ENCODE measurements around the gene TMEM271.

The TMEM271 gene, protein sequence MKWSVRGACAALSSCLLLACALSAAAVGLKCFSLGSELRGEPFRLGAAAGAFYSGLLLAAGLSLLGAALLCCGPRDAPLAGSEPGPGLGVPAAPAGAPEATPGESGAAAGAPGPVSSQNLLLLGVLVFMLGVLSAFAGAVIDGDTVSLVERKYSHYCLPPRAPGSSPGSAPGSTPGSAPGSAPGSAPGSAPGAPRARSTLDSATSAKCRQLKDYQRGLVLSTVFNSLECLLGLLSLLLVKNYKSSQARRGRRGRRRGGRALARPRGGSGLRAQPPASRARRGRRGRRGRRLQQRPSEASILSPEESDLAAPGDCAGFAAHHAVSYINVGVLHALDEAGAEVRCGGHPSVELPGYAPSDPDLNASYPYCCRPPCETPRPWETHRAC

DNA sequence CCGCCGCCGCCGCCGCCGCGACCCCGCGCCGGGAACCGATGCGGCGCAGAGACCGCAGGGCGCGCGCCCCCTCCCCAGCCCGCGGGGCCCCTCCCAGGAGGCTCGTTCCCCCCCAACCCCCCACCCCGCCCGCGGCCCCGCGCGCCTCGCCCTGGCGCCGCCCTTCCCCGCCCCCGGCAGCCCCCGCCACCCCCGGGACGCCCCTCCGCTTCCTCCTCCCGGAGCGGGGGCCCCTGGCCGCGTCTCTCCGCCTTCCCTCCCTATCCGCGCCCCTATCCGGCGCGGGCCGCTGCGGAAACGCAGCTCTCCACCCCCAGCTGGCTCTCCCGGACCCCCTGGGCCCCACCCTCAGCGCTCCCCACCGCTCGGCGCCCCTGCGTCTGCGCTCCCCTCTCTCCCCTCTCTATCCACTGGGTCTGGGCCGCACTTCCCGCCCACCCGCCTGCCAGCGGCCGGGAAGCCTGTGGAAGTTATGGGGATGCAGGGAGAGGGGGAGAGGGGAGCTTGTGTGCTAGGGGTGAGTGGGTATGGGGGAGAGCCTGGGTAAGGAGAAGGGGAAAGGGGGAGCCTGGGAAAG lies at the start of gene TMEM271:
TMEM271 (minus strand) TSS at position 51 of the 577 bp plus-strand sequence. CDS start 233 bp downstream, outside the sequence.
- no peak for DNase-seq

DNA sequence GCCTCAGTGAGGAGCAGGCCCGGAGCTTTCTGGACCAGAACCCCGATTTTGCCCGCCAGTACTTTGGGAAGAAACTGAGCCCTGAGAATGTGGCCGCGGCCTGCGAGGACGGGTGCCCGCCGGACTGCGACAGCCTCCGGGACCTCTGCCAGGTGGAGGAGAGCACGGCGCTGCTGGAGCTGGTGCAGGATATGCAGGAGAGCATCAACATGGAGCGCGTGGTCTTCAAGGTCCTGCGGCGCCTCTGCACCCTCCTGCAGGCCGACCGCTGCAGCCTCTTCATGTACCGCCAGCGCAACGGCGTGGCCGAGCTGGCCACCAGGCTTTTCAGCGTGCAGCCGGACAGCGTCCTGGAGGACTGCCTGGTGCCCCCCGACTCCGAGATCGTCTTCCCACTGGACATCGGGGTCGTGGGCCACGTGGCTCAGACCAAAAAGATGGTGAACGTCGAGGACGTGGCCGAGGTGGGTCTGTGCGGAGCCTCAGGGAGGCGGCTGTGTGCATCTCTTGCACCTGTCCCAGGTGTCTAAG lies 49.6 kb upstream of the TMEM271 start:
- no peak for DNase-seq

DNA sequence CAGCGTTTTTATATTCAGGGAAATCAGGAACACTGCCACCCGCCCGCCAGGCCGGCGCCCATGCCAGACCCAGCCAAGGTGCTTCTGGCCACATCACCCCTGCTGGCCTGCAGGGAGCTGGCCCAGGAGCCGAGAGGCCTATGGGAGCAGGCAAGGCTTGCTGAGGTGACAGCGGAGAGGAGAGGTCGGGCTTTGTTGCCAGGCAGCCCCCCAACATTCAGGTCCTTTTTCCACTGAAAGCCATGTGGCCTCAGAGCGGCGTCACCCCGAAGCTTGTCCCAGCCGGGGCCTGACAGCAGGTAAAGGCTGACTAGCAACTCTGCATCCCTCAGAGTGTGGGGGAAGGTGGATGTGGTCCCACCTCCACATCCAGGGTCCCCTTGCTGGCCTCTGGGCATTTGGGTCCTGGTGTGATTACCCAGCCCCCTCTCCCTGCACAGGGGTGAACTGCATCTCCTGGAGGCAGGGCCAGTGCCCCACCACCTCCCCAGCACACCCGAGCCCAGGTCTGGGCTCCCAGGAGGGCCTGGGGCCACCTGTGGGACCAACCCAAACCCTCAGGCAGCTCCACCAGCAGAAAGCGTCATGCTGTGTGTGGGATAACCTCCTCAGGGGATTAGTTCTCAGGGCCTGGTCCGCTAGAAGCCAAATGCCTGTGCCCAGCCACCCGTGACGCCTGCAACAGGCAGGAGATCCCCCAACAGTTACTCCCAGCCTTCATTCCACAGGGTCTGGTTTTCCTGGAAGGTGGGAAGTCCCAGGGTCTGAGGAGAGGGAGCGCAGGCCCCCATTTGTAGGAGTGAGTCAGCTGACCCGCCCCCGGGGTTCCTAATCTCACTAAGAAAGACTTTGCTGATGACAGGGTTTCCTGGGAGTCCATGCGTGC lies 48.9 kb upstream of the TMEM271 start, which contains the start of gene PDE6B:
PDE6B (plus strand) TSS at position 869 of the 886 bp plus-strand sequence. CDS start 54 bp downstream, outside the sequence.
- no peak for DNase-seq

DNA sequence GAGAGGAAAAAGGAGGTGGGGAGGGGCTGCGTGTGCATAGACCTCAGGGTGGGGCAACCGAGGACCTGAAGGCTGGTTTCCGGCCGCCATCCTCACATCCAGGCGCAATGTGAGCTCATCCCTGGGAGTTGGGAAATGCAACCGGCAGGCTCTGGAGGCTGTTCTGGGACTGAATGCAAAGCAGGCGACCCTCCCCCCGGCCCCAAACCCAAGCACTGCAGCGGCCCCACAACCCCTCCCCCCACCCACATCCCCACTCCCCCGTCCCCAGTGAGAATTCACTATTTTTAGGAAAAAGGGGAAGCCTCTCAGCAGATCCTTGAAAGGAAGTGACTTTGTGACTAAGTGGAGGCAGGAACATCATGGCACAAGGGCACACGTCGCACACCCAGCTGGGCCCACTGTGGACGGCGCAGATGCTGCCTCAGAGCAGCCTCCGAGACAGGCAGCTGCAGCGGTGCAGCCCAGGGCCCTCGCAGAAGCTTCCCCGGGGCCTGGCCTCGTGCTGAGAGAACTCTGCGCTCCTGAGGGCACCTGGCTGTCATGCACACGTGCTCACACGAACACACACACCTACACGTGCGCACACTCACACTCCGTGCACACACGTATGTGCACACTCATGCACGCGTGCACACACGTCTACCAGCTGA lies 47.9 kb upstream of the TMEM271 start:
- DNase-seq, result no peak

DNA sequence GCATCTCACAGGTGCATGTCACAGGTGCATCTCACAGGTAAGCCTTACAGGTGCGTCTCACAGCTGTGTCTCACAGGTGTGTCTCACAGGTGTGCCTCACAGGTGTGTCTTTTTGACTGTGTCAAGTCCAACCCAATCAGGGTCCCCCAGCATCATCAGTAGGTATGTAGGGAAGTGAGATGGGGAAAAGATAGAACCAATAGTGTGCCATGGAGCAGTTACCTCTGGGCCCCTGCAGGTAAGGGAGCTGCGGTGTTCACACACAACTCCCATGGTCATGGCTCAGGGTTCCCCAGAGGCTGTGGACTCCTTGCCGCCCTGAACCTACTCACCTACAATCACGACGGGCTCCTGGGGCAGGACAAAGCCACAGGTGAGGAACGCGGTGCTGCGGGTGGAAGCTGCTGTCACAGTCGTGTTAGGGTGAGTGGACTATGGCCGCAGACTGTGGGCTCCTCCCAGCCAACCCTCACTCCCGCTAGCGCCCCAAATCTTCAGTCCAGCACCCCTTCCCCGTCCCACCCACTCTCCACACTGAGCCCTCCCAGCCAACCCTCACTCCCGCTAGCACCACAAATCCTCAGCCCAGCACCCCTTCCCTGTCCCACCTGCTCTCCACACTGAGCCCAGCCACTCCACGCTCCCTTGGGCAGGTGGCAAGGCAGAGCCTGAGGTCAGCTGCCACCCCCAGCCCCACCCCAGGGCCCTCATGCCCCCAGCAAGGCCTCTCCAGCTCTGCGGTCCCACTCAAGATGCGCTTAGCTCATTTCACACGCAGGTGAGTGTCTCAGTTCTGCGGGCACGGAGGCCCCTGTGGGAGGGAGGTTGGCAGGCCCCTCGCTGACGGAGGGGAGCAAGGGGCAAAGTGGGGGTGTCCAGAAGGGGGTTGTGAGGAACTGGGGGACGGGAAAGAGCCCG lies 47.2 kb upstream of the TMEM271 start:
- DNase-seq, result no peak

DNA sequence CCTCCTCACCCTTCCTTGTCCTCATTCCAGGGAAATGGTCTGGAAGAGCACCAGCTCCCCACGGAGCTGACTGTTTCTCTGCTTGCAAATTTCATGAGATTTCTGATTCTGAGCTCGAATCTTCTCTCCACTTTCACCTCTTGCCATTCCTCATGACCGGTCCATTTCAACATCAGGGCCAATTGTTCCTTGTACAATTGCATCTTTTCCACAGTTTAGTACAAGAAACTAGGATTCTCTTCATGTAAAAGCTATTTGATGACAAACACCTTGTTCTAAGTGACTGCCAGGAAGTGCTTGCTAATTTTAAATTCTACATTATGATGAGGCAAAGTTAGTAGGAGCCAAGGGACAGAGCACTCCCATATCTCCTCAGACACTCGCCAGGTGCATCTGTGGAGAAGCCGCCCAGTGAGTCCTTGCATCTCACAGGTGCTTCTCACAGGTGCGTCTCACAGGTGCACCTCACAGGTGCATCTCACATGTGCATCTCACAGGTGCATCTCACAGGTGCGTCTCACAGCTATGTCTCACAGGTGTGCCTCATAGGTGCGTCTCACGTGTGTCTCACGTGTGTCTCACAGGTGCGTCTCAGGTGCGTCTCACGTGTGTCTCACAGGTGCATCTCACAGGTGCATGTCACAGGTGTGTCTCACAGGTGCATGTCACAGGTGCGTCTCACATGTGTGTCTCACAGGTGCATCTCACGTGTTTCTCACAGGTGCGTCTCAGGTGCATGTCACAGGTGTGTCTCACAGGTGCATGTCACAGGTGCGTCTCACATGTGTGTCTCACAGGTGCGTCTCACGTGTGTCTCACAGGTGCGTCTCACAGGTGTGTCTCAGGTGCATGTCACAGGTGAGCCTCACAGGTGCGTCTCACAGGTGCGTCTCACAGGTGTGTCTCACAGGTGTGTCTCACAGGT lies 46.2 kb upstream of the TMEM271 start:
- DNase-seq, result no peak

DNA sequence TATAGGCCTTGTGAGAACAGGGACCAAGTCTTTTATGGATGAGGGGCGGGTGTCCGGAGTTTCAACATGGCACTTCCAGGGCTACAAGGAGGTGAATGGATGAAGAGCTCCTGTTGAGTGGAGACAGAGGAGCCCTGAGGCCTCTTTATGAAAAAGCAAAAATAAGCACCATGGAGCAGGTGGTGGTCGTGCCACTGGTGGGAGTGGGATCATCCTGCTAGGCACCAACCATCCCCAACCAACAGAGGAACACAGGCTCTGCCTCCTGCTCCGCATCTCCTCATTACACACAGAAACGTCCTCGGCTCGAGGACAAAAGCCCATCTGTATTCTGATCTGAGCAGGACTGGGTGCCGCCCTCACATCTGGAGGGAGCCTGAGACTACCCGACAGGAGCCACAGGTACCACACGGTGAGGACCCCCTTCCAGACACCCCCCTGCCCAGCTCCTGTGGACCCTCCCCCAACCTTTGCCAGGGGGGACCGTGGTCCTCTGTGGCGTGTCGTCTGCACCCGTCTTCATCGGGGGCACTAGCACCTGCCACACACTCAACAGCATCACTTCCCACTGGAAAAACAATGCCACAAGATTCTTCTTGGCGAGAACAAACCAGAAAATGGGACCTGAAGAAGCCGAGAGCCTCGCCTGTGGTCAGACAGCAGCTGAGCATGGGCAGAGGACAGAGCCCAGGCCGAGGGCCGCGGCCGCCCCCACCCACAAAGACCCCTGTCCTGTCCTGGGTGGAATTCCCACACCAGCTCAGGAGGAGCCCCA lies 45.4 kb upstream of the TMEM271 start:
- DNase-seq, result no peak

DNA sequence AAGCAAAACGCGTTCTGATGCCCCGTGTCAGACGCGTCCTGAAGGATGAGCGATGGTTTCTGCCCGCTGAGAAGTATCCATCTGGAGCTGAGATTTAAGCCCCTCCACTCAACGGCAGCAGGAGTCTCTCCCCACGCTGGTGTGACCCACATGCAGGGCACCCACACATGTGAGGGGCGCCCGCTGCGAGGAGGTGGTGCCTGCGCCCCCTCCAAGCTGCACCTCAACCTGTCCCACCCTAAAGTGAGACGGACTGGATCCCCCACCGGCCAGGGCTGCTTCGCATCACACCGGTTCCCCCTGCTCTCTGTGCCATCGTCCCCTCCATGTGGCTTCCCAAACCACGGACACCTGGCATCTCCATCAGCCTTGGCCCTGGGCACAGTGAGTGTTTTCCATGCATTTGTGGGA lies 44.8 kb upstream of the TMEM271 start:
- DNase-seq, result no peak

DNA sequence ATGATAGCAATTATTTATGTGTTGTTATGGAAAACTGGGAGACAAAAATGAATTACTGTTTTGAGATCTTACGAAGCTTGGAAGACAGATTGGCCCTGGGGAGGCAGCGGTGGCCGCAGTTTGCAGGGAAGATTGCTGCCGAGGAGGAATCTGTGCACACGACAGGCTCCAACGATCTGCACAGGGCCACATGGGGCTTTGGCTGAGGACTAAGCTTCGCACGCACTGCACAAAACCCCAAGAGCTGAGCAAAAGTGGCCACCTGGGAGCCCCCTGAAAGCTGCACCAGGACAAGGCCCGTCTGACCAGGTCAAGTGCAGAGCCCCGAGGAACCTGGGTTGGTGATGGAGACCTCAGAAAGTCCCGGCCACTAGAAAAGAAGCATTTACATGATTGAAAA lies 44.1 kb upstream of the TMEM271 start:
- no peak for DNase-seq

DNA sequence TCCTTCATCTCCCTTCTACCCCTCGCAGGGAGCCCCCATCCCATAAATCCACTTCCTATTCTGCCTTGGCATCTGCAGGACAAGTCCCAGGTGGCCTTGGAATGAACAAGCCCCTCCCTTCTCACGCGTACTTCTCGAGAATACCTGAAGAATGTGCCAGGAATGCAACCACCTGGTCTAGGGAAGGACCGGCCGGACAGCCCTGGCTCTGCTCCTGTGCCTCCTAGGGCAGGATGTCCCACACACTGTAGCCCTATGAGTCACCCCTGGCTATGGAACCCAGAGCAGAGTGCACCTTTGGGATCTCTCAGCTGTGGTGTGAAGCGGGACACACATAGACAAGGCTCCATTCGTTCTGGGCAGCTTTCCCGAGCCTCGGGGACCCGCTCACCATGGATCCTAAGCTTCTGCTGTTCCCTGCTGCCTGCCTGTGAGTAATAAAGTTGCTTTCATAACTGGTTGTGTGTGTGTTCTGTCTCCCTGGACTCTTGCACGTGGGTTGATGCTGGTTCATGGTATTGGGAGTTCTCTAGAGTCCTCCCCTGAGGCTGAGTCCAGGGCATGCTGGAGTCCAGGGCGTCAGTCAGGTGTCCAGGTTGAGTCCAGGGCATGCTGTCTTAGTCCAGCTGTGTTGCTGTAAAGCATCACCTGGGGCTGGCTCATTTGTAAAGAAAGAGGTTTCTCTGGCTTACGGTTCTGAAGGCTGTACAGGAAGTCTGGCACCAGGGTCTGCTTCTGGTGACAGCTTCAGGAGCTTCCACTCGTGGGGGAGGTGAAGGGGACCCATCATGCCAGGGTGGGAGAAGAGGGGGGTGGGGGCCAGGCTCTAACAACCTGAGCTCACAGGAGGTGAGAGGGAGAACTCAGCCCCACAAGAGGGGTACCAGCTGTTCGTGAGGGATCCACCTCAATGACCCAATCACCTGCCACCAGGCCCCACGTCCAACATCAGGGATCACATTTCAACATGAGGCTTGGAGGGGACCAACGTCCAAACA lies 41.8 kb upstream of the TMEM271 start:
- no peak for DNase-seq

DNA sequence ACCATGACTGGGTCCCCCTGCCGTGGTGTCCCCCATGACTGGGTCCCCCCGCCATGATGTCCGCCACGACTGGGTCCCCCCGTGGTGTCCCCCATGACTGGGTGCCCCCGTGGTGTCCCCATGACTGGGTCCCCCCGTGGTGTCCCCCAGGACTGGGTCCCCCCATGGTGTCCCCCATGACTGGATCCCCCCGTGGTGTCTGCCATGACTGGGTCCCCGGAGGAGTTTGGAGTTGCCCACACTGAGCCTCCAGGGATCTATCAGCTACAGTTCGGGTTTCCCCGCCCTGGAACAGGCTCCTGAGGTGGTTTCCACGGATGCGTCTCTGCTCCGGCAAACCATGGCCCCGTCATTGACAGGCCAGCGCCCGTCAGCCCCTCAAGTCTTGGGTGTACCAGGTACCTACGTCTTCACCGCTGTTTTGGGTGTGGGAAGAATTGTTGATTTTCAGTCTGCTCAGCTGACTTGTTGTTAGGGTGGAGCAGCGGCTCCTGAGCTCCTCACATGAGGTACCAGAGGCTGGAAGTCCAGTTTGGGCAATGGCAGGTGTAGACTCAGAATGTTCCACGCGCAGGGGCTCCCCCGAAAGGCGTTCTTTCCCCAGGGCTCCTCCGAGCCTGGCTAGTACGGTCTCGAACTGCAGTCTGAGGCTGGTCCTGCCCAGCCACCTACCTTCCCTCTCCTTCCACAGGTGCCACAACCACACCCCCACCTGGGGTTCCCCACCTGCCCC lies 41.0 kb upstream of the TMEM271 start:
- DNase-seq, result no peak

DNA sequence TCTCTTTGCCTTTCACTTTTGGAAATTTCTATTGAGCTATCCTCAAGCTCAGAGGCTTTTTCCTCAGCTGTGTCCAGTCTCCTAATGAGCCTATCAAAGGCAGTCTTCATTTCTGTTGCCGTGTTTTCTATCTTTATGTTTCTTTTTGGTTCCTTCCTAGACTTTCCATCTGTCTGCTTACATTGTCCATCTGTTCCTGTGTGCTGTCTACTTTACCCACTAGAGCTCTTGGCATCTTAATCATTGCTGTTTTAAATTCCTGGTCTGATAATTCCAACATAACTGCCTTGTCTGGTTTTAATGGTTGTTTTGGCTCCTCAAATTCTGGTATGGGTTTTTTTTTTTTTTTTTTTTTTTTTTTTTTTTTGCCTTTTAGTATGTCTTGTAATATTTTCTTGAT lies 40.0 kb upstream of the TMEM271 start:
- no peak for DNase-seq

DNA sequence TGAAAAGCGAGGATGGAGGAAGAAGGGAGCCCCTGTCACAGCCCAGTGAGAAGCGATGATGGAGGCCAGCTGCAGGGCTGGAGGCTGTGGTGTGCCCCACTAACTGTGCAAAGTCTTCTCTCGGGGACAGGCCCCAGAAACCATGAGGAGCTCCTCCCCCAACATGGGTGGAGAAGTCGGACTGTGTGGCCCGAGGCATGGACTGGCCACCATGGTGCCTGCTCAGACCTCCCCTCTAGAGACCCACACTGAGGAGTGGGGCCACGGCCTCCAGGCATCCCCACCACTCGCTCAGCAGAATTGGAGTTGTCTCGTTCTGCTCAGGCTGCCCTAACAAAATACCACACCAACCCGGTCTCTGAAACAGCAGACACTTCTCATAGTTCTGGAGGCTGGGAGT lies 37.0 kb upstream of the TMEM271 start:
- no peak for DNase-seq

DNA sequence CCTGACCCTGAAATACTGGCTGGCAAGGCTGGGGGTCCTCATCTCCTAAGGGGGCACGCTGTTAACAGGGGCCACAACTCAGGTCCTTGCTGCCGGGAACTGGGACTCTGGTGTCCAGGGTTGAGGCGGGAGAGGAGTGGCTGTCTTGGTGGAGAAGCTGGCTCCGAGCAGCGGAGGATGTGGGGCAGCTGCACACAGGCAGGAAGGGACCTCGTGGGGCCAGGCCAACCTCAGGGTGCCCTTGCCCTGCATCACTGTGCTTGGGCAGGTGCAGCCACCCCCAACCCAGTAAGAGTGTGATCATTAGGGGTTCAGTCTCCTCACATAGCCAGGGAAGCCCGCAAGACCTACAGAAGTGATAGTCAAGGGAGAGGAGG lies 36.6 kb upstream of the TMEM271 start:
- no peak for DNase-seq

DNA sequence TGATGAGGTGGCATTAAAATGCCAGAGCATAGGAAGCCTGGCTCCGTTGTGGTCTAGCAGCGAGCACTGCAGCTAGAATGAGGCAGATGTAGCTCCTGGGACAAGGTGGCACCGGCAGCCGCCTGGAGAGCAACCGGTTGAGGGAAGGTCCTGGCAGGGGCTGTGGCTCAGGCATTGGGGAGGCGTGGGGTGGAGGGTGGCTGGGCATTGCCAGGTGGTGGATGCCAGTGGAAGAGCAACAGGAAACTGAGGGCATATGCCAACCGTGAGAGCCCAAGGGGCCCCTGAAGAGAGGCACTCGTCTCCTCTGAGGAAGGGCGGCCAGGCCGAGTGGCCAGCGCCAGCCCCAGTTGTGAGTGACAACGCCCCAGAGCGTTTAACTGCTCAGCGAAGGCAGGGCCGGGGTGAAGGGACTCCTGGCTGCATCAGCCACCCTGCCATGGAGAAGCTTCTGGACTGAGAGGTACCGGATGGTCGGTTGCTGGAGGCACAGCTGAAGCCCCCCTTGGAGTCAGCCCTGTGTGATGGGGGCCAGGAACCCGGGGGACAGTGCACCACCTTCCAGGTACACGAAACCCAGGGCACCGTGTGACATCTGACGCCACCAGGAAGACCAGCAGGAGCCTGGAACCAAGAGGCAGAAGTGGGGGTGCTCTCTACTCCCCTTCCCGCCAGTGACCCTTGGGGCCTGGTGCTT lies 36.1 kb upstream of the TMEM271 start:
- DNase-seq, result no peak

DNA sequence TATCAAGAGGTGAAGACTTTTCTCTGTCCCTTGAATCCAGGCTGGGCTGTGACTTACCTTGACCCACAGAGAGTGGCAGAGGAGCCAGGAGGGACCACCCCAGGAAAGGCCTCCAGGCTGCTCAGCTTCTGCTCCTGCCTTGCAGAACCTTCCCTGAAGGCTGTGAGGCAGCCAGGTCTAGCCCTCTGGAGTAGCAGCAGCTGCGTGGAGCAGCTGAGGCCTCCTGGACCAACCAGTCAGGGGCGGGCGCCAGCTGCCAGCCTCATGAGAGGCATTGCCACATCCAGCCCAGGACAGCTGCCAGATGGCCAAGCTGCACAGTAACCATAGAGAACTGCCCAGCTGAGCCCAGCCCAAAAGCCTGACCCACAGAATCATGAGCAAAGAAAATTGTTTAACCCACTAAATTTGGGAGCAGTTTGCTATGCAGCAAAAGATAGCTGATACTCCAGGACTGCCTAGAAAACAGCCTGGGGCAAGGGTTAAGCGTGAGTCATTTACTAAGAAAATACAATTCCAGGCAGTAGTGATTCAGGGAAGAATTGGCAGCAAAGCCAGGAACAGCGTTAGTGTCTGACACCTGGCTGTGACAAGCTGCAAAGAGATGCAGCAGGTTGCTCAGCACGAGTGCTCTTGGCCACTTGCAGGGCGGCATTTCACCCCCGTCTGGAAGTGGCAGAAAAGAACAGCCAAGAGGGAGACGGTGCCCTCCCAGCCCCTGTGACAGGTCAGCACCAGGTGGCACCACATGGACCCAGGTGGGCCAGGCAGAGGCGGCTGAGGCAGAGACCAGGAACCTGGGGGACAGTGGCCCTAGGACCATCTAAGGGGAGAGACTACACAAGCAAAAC lies 34.5 kb upstream of the TMEM271 start:
- no peak for DNase-seq

Data from CD4-positive, alpha-beta T cell treated with Interleukin-4 for 1 hour (primary cell).